B cell (primary cell): ENCODE results near the gene SHLD1.

Experiments
- CTCF ChIP-seq: fragments of 200-600 bp; IDR thresholded peaks from one replicate; pipeline ENCODE4 v1.8.0; 2022; ENCODE audit warnings: antibody characterized with exemption, mild to moderate bottlenecking
- EZH2 ChIP-seq: IDR thresholded peaks from 2 replicates; pipeline ENCODE4 v1.6.1; 2012; ENCODE audit warnings: borderline replicate concordance, low read depth, mild to moderate bottlenecking, moderate library complexity, low read length; ENCODE audit not compliant: insufficient read depth, poor library complexity, severe bottlenecking

- TF ChIP-seq CTCF (no peak), EZH2 (no peak)
Measured at GRCh38 chr20:5864873-5865587, 114.8 kb downstream of the SHLD1 start.
